Measurements from ENCODE around the gene PGM1.

The PGM1 gene

GRCh38 chr1:63679589-63679988, 86.4 kb downstream of the PGM1 start:
- no peaks in the 10 kb centered on the region for H3K79me2 ChIP-seq (ENCODE audit: insufficient read depth, low read length)
- H2AFZ ChIP-seq (ENCODE audit: low read length), result no peak overlapping the region
- no peak overlapping the region for H3K4me3 ChIP-seq (ENCODE audit: low read length, poor library complexity, severe bottlenecking)
- no peaks in the 10 kb centered on the region for H3K27me3 ChIP-seq (ENCODE audit: insufficient read depth, low read length, poor library complexity, severe bottlenecking)
- H3K9ac ChIP-seq (ENCODE audit: low read depth, low read length, poor library complexity, severe bottlenecking), result no peak overlapping the region
- H3F3A ChIP-seq (ENCODE audit: low read depth), result no peaks in the 10 kb centered on the region
- no peaks in the 10 kb centered on the region for H4K20me1 ChIP-seq (ENCODE audit: insufficient read depth, low read length, poor library complexity, severe bottlenecking)
- no peaks in the 10 kb centered on the region for H3K9me3 ChIP-seq (ENCODE audit: insufficient read depth, low read depth, low read length)
- no peaks in the 10 kb centered on the region for H3K36me3 ChIP-seq (ENCODE audit: insufficient read depth, low read length)
- no peaks in the 10 kb centered on the region for H3K4me1 ChIP-seq (ENCODE audit: insufficient read depth, low read length, poor library complexity, severe bottlenecking)
- H3K9me2 ChIP-seq (replicated peaks; ENCODE audit: low read depth, low read length), result no peaks in the 10 kb centered on the region
- no peak overlapping the region for H3K4me2 ChIP-seq (ENCODE audit: low read depth, low read length, poor library complexity, severe bottlenecking)
- TF ChIP-seq CTCF (conservative IDR thresholded peaks at IDR 0.05; ENCODE audit: low read length), result no peak
- no peak for TF ChIP-seq EZH2phosphoT487 (IDR thresholded peaks at IDR 0.05; ENCODE audit: borderline replicate concordance)

GRCh38 chr1:63682936-63683335, 89.7 kb downstream of the PGM1 start:
- Histone ChIP-seq H4K20me1 (ENCODE audit: insufficient read depth, low read length, poor library complexity, severe bottlenecking) (no peaks in the 10 kb centered on the region), H3K4me2 (ENCODE audit: low read depth, low read length, poor library complexity, severe bottlenecking) (no peak overlapping the region), H3F3A (ENCODE audit: low read depth) (no peaks in the 10 kb centered on the region), H3K4me3 (ENCODE audit: low read length, poor library complexity, severe bottlenecking) (no peak overlapping the region), H3K79me2 (ENCODE audit: insufficient read depth, low read length) (no peaks in the 10 kb centered on the region), H3K9ac (ENCODE audit: low read depth, low read length, poor library complexity, severe bottlenecking) (no peak overlapping the region), H3K36me3 (ENCODE audit: insufficient read depth, low read length) (no peaks in the 10 kb centered on the region), H3K27me3 (ENCODE audit: insufficient read depth, low read length, poor library complexity, severe bottlenecking) (no peaks in the 10 kb centered on the region), H2AFZ (ENCODE audit: low read length) (no peak overlapping the region), H3K9me3 (ENCODE audit: insufficient read depth, low read depth, low read length) (no peaks in the 10 kb centered on the region), H3K9me2 (replicated peaks; ENCODE audit: low read depth, low read length) (no peaks in the 10 kb centered on the region), H3K4me1 (ENCODE audit: insufficient read depth, low read length, poor library complexity, severe bottlenecking) (no peaks in the 10 kb centered on the region)
- no peak for TF ChIP-seq EZH2phosphoT487 (IDR thresholded peaks at IDR 0.05; ENCODE audit: borderline replicate concordance)
- no peak for TF ChIP-seq CTCF (conservative IDR thresholded peaks at IDR 0.05; ENCODE audit: low read length)

GRCh38 chr1:63683759-63684158, 90.5 kb downstream of the PGM1 start:
- no peaks in the 10 kb centered on the region for H3K27me3 ChIP-seq (ENCODE audit: insufficient read depth, low read length, poor library complexity, severe bottlenecking)
- no peaks in the 10 kb centered on the region for H3K9me2 ChIP-seq (replicated peaks; ENCODE audit: low read depth, low read length)
- H3K36me3 ChIP-seq (ENCODE audit: insufficient read depth, low read length), result no peaks in the 10 kb centered on the region
- H4K20me1 ChIP-seq (ENCODE audit: insufficient read depth, low read length, poor library complexity, severe bottlenecking), result no peaks in the 10 kb centered on the region
- H3K4me3 ChIP-seq (ENCODE audit: low read length, poor library complexity, severe bottlenecking), result no peak overlapping the region
- no peaks in the 10 kb centered on the region for H3K4me1 ChIP-seq (ENCODE audit: insufficient read depth, low read length, poor library complexity, severe bottlenecking)
- H3K4me2 ChIP-seq (ENCODE audit: low read depth, low read length, poor library complexity, severe bottlenecking), result no peak overlapping the region
- H3K9me3 ChIP-seq (ENCODE audit: insufficient read depth, low read depth, low read length), result no peaks in the 10 kb centered on the region
- H2AFZ ChIP-seq (ENCODE audit: low read length), result no peak overlapping the region
- no peak overlapping the region for H3K9ac ChIP-seq (ENCODE audit: low read depth, low read length, poor library complexity, severe bottlenecking)
- H3F3A ChIP-seq (ENCODE audit: low read depth), result no peaks in the 10 kb centered on the region
- TF ChIP-seq CTCF (conservative IDR thresholded peaks at IDR 0.05; ENCODE audit: low read length) (no peak), EZH2phosphoT487 (IDR thresholded peaks at IDR 0.05; ENCODE audit: borderline replicate concordance) (no peak)
- no peaks in the 10 kb centered on the region for H3K79me2 ChIP-seq (ENCODE audit: insufficient read depth, low read length)
